ENCODE measurements around the gene TOPBP1. TPM values are rescaled to one million over a fixed set of nuclear protein-coding genes. Genes with fewer than 3 reads are reported as not detected.
A peak's percentile ranks its signal among the peaks of the same experiment; 100 is the strongest.

Gene TOPBP1
- total RNA-seq, 4 donors from 2014 or later = 13.5 to 64.7 (median 32.2) TPM

DNA sequence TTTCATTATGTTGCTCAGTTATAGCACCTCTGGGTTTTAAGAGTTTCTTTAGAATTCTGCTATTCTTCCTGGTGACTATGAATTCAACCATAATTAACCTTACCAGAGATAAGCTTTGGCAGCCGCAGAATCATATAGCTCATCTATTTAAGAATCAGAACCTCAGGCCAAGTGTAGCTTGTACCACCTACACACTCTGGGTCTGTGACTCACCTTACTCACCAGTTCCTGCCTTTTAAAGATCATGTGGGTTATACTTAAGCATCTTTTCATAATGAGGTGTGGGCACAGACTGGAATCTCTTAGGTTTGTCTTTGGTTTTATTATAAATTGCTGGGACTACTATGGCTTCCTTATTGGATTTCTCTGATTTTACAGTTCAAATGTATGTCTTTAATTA is 66.4 kb downstream of the TOPBP1 start:
- intact Hi-C loops (cut with DNase I; ENCODE audit: low total_unique reads) = no loop called here
- DNase-seq = no peak
- H3K36me3 ChIP-seq = no peaks in the 10 kb centered on the region
- WGBS, 2 donors (ENCODE audit: low coverage in 1 of 2) = 80% methylated on average over 1 of the region's 1 CpG; no CpG with 5 or more reads in 1 of the 2 donors
- H3K4me3 ChIP-seq = no peak overlapping the region
- H3K9me3 ChIP-seq = no peaks in the 10 kb centered on the region
- no peaks in the 10 kb centered on the region for H3K27me3 ChIP-seq
- in situ Hi-C loops (cut with MboI; ENCODE audit: low pct_ligation_motif_present in 1 of 4, low pct_unique_long_range_greater_than_20kb in 1 of 4, low sequenced_read_pairs in 3 of 4) = loop anchor here in 1 of 4 donors (25.0 kb wide), 2 partner anchors 133 to 908 kb away; no protein-coding TSS in a partner anchor
- peaks cover 0 to 4% (median 0%) of the 10 kb centered on the region in 4 donors for H3K4me1 ChIP-seq
- H3K27ac ChIP-seq = no peak overlapping the region
- TF ChIP-seq POLR2AphosphoS5 (IDR thresholded peaks at IDR 0.05) (no peak), EP300 (IDR thresholded peaks at IDR 0.05; ENCODE audit: low read depth) (no peak), POLR2A (IDR thresholded peaks at IDR 0.05) (no peak)
- TF ChIP-seq, protein P1, sequence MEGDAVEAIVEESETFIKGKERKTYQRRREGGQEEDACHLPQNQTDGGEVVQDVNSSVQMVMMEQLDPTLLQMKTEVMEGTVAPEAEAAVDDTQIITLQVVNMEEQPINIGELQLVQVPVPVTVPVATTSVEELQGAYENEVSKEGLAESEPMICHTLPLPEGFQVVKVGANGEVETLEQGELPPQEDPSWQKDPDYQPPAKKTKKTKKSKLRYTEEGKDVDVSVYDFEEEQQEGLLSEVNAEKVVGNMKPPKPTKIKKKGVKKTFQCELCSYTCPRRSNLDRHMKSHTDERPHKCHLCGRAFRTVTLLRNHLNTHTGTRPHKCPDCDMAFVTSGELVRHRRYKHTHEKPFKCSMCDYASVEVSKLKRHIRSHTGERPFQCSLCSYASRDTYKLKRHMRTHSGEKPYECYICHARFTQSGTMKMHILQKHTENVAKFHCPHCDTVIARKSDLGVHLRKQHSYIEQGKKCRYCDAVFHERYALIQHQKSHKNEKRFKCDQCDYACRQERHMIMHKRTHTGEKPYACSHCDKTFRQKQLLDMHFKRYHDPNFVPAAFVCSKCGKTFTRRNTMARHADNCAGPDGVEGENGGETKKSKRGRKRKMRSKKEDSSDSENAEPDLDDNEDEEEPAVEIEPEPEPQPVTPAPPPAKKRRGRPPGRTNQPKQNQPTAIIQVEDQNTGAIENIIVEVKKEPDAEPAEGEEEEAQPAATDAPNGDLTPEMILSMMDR (IDR thresholded peaks at IDR 0.05) = no peak

DNA sequence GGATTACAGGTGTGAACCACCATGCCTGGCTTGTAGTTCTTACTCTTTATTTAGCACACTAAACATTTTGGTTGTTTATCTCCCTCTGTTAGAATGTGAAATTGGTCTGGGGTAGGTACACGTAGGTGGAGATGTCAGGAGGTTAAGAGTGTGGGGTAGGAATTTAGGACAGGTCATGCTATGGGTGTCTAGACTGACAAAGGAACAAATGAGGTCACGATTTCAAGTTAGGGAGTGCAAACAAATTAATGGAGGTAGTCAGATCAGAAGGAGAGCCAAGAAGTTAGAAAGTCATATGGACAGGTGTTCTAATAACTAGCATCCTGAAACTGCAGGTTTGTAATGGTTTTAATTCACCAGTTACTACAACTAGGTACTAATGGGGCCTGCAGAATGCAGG is 68.5 kb downstream of the TOPBP1 start:
- in situ Hi-C loops (cut with MboI; ENCODE audit: low pct_ligation_motif_present in 1 of 4, low pct_unique_long_range_greater_than_20kb in 1 of 4, low sequenced_read_pairs in 3 of 4) = loop anchor here in 1 of 4 donors (25.0 kb wide), 2 partner anchors 131 to 906 kb away; no protein-coding TSS in a partner anchor
- intact Hi-C loops (cut with DNase I; ENCODE audit: low total_unique reads) = no loop called here
- Histone ChIP-seq H3K27me3 (no peaks in the 10 kb centered on the region), H3K4me1 (peaks cover 0 to 4% (median 0%) of the 10 kb centered on the region in 4 donors), H3K4me3 (no peak overlapping the region), H3K36me3 (peaks cover 0 to 15% (median 5%) of the 10 kb centered on the region in 4 donors), H3K9me3 (no peaks in the 10 kb centered on the region), H3K27ac (no peak overlapping the region)
- DNase-seq = no peak
- no peak for TF ChIP-seq POLR2AphosphoS5 (IDR thresholded peaks at IDR 0.05)
- TF ChIP-seq EP300 (IDR thresholded peaks at IDR 0.05; ENCODE audit: low read depth) = no peak
- TF ChIP-seq POLR2A (IDR thresholded peaks at IDR 0.05) = no peak
- TF ChIP-seq, protein P1 (IDR thresholded peaks at IDR 0.05) = no peak
- WGBS, 2 donors (ENCODE audit: low coverage in 1 of 2) = 80 to 86% methylated on average over 1 to 2 of the region's 2 CpGs

DNA sequence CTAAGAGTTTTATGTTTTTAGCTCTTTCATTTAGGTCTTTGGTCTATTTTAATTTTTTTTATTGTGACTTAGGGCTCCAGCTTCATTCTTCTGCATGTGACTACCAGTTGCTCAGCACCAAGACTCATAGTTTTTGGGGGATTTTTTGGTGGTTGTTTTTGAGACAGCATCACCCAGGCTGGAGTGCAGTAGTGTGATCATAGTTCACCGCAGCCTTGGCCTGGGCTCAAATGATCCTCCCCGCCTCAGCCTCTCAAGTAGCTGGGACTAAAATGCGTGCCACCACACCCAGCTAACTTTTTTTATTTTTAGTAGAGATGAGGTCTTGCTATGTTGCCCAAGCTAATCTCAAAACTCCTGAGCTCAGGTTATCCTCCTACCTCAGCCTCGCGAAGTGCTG is 68.9 kb downstream of the TOPBP1 start:
- WGBS, 2 donors (ENCODE audit: low coverage in 1 of 2) = 48 to 65% methylated on average over 5 of the region's 5 CpGs
- intact Hi-C loops (cut with DNase I; ENCODE audit: low total_unique reads) = no loop called here
- in situ Hi-C loops (cut with MboI; ENCODE audit: low pct_ligation_motif_present in 1 of 4, low pct_unique_long_range_greater_than_20kb in 1 of 4, low sequenced_read_pairs in 3 of 4) = loop anchor here in 1 of 4 donors (25.0 kb wide), 2 partner anchors 131 to 906 kb away; no protein-coding TSS in a partner anchor

DNA sequence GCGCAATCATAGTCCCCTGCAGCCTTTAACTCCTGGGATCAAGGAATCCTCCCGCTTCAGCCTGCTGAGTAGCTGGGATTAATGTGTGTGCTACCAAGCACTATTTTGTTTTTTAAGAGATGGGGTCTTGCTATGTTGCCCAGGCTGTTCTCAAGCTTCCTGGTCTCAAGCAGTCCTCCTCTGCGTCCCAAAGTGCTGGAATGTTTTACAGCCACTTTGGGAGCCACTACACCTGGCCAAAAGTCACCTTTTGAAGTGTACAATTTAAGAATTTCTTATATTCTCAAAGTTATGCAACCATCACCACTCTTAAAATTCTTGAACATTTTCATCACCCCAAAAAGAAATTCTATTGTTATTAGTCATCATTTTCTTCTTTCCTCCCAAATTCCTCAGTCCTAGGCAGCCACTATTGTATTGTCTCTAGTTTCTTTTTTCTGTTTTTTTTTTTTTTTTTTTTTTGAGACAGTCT is 70.4 kb downstream of the TOPBP1 start:
- 90 to 96% methylated on average over 3 of the region's 3 CpGs for WGBS, 2 donors (ENCODE audit: low coverage in 1 of 2)
- no peak overlapping the region for H3K27ac ChIP-seq
- in situ Hi-C loops (cut with MboI; ENCODE audit: low pct_ligation_motif_present in 1 of 4, low pct_unique_long_range_greater_than_20kb in 1 of 4, low sequenced_read_pairs in 3 of 4) = loop anchor here in 1 of 4 donors (25.0 kb wide), 2 partner anchors 129 to 904 kb away; no protein-coding TSS in a partner anchor
- H3K36me3 ChIP-seq = peaks cover 0 to 35% (median 14%) of the 10 kb centered on the region in 4 donors
- H3K4me3 ChIP-seq = no peak overlapping the region
- intact Hi-C loops (cut with DNase I; ENCODE audit: low total_unique reads) = no loop called here
- no peak for TF ChIP-seq EP300 (IDR thresholded peaks at IDR 0.05; ENCODE audit: low read depth)
- TF ChIP-seq POLR2AphosphoS5 (IDR thresholded peaks at IDR 0.05) = no peak
- TF ChIP-seq POLR2A (IDR thresholded peaks at IDR 0.05) = no peak
- TF ChIP-seq, protein P1 (IDR thresholded peaks at IDR 0.05) = no peak
- H3K9me3 ChIP-seq = no peaks in the 10 kb centered on the region
- H3K27me3 ChIP-seq = no peaks in the 10 kb centered on the region
- peaks cover 0 to 4% (median 0%) of the 10 kb centered on the region in 4 donors for H3K4me1 ChIP-seq
- no peak for DNase-seq

More for the DNA sequence above, 68.9 kb downstream of the TOPBP1 start:
- Histone ChIP-seq H3K9me3 (no peaks in the 10 kb centered on the region), H3K36me3 (peaks cover 0 to 19% (median 7%) of the 10 kb centered on the region in 4 donors), H3K27me3 (no peaks in the 10 kb centered on the region), H3K4me1 (peaks cover 0 to 4% (median 0%) of the 10 kb centered on the region in 4 donors), H3K27ac (no peak overlapping the region), H3K4me3 (no peak overlapping the region)
- no peak for TF ChIP-seq POLR2A (IDR thresholded peaks at IDR 0.05)
- TF ChIP-seq, protein P1 (IDR thresholded peaks at IDR 0.05) = no peak
- no peak for TF ChIP-seq POLR2AphosphoS5 (IDR thresholded peaks at IDR 0.05)
- no peak for TF ChIP-seq EP300 (IDR thresholded peaks at IDR 0.05; ENCODE audit: low read depth)
- DNase-seq = peak; percentile 20
